ENCODE results near the gene CACNA2D3. TPM values are rescaled to one million over a fixed set of nuclear protein-coding genes. Genes with fewer than 3 reads are reported as not detected.

CACNA2D3 gene
- total RNA-seq, 2 donors from 2014 or later: 0.97 TPM; not detected in 1

DNA sequence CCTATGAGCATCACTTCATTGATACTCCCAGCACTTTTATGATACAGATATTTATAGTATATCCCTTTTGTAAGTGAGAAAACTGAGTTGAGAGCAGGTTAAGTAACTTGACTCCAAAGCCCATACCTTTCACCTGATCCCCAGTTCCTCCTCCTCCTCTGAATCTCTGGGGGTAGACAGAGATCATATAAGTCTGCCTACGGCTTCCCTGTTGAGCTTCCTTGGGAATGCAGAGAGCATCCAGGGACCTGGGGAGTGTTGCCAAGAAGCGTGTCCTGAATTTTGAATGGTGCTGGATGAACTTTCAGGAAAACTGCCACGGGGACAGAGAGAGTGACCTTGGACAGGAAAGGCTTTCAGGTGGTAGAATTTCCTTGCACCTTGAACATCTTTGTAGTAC, 537.0 kb downstream of the CACNA2D3 start:
- TF ChIP-seq, protein P1, sequence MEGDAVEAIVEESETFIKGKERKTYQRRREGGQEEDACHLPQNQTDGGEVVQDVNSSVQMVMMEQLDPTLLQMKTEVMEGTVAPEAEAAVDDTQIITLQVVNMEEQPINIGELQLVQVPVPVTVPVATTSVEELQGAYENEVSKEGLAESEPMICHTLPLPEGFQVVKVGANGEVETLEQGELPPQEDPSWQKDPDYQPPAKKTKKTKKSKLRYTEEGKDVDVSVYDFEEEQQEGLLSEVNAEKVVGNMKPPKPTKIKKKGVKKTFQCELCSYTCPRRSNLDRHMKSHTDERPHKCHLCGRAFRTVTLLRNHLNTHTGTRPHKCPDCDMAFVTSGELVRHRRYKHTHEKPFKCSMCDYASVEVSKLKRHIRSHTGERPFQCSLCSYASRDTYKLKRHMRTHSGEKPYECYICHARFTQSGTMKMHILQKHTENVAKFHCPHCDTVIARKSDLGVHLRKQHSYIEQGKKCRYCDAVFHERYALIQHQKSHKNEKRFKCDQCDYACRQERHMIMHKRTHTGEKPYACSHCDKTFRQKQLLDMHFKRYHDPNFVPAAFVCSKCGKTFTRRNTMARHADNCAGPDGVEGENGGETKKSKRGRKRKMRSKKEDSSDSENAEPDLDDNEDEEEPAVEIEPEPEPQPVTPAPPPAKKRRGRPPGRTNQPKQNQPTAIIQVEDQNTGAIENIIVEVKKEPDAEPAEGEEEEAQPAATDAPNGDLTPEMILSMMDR (conservative IDR thresholded peaks at IDR 0.05): no peak
- no peak overlapping the region for H3K4me3 ChIP-seq (ENCODE audit: low read length)
- H3K9ac ChIP-seq (ENCODE audit: extremely low read depth, low read length, poor library complexity, severe bottlenecking): no peak overlapping the region
- H3K36me3 ChIP-seq (ENCODE audit: control insufficient read depth, insufficient read depth, low read length): no peaks in the 10 kb centered on the region
- no peak for DNase-seq
- Mint-ChIP-seq H3K27ac (no peak overlapping the region), H3K36me3 (ENCODE audit: low read depth) (no peaks in the 10 kb centered on the region), H3K4me3 (no peak overlapping the region), H3K27me3 (ENCODE audit: insufficient read depth) (no peaks in the 10 kb centered on the region), H3K4me1 (peaks cover 23% of the 10 kb centered on the region), H3K9me3 (no peaks in the 10 kb centered on the region)
- no peak overlapping the region for H3K27ac ChIP-seq (ENCODE audit: low read depth, low read length)
- no peaks in the 10 kb centered on the region for H3K9me3 ChIP-seq (ENCODE audit: control insufficient read depth, low read length)
- H3K4me1 ChIP-seq (ENCODE audit: control insufficient read depth, insufficient read depth, low read length): no peaks in the 10 kb centered on the region
- no peaks in the 10 kb centered on the region for H3K27me3 ChIP-seq (ENCODE audit: control insufficient read depth, insufficient read depth, low read length, poor library complexity, severe bottlenecking)
- WGBS, 2 experiments (ENCODE audit: insufficient coverage in 1 of 2, insufficient read length in 1 of 2): 86 to 89% methylated on average over 3 of the region's 3 CpGs

GRCh38 chr3:54660714-54661132, 538.4 kb downstream of the CACNA2D3 start:
- 74 to 85% methylated on average over 5 to 9 of the region's 9 CpGs for WGBS, 2 experiments (ENCODE audit: insufficient coverage in 1 of 2, insufficient read length in 1 of 2)
- Histone ChIP-seq H3K27ac (ENCODE audit: low read depth, low read length) (peak overlapping the region; percentile 5), H3K36me3 (ENCODE audit: control insufficient read depth, insufficient read depth, low read length) (no peaks in the 10 kb centered on the region), H3K4me1 (ENCODE audit: control insufficient read depth, insufficient read depth, low read length) (no peaks in the 10 kb centered on the region), H3K27me3 (ENCODE audit: control insufficient read depth, insufficient read depth, low read length, poor library complexity, severe bottlenecking) (no peaks in the 10 kb centered on the region), H3K4me3 (ENCODE audit: low read length) (no peak overlapping the region), H3K9ac (ENCODE audit: extremely low read depth, low read length, poor library complexity, severe bottlenecking) (no peak overlapping the region), H3K9me3 (ENCODE audit: control insufficient read depth, low read length) (no peaks in the 10 kb centered on the region)
- Mint-ChIP-seq H3K4me1 (peaks cover 23% of the 10 kb centered on the region), H3K36me3 (ENCODE audit: low read depth) (no peaks in the 10 kb centered on the region), H3K4me3 (no peak overlapping the region), H3K27me3 (ENCODE audit: insufficient read depth) (no peaks in the 10 kb centered on the region), H3K27ac (no peak overlapping the region), H3K9me3 (no peaks in the 10 kb centered on the region)
- TF ChIP-seq, protein P1 (conservative IDR thresholded peaks at IDR 0.05): no peak
- no peak for DNase-seq

GRCh38 chr3:54661151-54661550, 538.8 kb downstream of the CACNA2D3 start:
- Histone ChIP-seq H3K9me3 (ENCODE audit: control insufficient read depth, low read length) (no peaks in the 10 kb centered on the region), H3K4me1 (ENCODE audit: control insufficient read depth, insufficient read depth, low read length) (no peaks in the 10 kb centered on the region), H3K27me3 (ENCODE audit: control insufficient read depth, insufficient read depth, low read length, poor library complexity, severe bottlenecking) (no peaks in the 10 kb centered on the region), H3K4me3 (ENCODE audit: low read length) (no peak overlapping the region), H3K9ac (ENCODE audit: extremely low read depth, low read length, poor library complexity, severe bottlenecking) (no peak overlapping the region), H3K36me3 (ENCODE audit: control insufficient read depth, insufficient read depth, low read length) (no peaks in the 10 kb centered on the region), H3K27ac (ENCODE audit: low read depth, low read length) (peak overlapping the region; percentile 5)
- Mint-ChIP-seq H3K36me3 (ENCODE audit: low read depth) (no peaks in the 10 kb centered on the region), H3K4me1 (peaks cover 23% of the 10 kb centered on the region), H3K4me3 (no peak overlapping the region), H3K27me3 (ENCODE audit: insufficient read depth) (no peaks in the 10 kb centered on the region), H3K27ac (no peak overlapping the region), H3K9me3 (no peaks in the 10 kb centered on the region)
- peak; percentile 22 for DNase-seq
- 91 to 93% methylated on average over 3 of the region's 3 CpGs for WGBS, 2 experiments (ENCODE audit: insufficient coverage in 1 of 2, insufficient read length in 1 of 2)
- TF ChIP-seq, protein P1 (conservative IDR thresholded peaks at IDR 0.05): no peak

Data from endodermal cell (in vitro differentiated cells).